ENCODE results near the gene PLD2.
"Not testable (repeated sequence)": the region's sequence is repeated elsewhere in the genome, so short reads cannot be mapped to it uniquely, and the experiment has no call there.

Gene PLD2

DNA sequence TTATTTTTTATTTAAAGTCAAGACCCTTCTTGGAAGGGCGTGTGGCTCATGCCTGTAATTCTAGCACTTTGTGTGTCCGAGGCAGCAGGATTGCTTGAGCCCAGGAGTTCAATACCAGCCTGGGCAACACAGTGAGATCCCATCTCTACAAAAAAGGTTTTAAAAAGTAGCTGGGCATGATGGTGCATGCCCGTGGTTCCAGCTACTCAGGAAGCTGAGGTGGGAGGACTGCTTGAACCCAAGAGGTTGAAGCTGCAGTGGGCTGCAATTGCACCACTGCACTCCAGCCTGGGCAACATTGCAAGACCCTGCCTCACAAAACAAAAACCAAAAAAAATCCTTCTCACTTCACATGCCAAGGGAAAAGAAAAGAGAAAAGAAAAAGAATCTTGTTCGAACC is 55.8 kb downstream of the PLD2 start:
- DNase-seq: no peak
- H3K9me3 Mint-ChIP-seq: no peaks in the 10 kb centered on the region
- no peak overlapping the region for H3K4me3 Mint-ChIP-seq
- H3K27ac Mint-ChIP-seq: no peak overlapping the region
- H3K27me3 Mint-ChIP-seq (ENCODE audit: low read depth, poor library complexity): no peaks in the 10 kb centered on the region
- H3K4me1 Mint-ChIP-seq: peaks cover 27% of the 10 kb centered on the region
- TF ChIP-seq, protein P1, sequence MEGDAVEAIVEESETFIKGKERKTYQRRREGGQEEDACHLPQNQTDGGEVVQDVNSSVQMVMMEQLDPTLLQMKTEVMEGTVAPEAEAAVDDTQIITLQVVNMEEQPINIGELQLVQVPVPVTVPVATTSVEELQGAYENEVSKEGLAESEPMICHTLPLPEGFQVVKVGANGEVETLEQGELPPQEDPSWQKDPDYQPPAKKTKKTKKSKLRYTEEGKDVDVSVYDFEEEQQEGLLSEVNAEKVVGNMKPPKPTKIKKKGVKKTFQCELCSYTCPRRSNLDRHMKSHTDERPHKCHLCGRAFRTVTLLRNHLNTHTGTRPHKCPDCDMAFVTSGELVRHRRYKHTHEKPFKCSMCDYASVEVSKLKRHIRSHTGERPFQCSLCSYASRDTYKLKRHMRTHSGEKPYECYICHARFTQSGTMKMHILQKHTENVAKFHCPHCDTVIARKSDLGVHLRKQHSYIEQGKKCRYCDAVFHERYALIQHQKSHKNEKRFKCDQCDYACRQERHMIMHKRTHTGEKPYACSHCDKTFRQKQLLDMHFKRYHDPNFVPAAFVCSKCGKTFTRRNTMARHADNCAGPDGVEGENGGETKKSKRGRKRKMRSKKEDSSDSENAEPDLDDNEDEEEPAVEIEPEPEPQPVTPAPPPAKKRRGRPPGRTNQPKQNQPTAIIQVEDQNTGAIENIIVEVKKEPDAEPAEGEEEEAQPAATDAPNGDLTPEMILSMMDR (IDR thresholded peaks at IDR 0.05): no peak
- peaks cover 27% of the 10 kb centered on the region for H3K36me3 Mint-ChIP-seq (ENCODE audit: low read depth)

DNA sequence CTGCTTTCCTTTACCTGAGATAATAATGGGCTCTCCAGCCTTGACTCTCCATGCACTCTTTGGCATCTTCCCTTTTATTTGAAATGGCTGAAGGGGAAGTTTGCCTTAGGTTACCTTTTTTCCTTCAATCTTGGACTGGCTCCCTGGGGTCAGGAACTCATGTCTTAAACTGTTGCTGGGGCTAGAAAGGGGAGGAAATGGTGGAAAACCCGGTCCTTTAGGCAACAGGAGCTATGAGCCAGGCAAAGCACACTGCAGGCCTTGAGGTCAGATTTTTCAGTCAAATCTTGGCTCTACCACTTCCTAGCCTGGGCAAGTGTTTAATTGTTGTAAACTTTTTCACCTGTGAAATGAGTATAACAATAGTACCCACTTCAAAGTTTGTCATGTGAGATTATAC is 56.4 kb downstream of the PLD2 start:
- peaks cover 21% of the 10 kb centered on the region for H3K4me1 Mint-ChIP-seq
- no peak overlapping the region for H3K4me3 Mint-ChIP-seq
- no peak for DNase-seq
- H3K36me3 Mint-ChIP-seq (ENCODE audit: low read depth): peaks cover 30% of the 10 kb centered on the region
- no peaks in the 10 kb centered on the region for H3K9me3 Mint-ChIP-seq
- TF ChIP-seq, protein P1 (IDR thresholded peaks at IDR 0.05): no peak
- H3K27ac Mint-ChIP-seq: no peak overlapping the region
- no peaks in the 10 kb centered on the region for H3K27me3 Mint-ChIP-seq (ENCODE audit: low read depth, poor library complexity)

DNA sequence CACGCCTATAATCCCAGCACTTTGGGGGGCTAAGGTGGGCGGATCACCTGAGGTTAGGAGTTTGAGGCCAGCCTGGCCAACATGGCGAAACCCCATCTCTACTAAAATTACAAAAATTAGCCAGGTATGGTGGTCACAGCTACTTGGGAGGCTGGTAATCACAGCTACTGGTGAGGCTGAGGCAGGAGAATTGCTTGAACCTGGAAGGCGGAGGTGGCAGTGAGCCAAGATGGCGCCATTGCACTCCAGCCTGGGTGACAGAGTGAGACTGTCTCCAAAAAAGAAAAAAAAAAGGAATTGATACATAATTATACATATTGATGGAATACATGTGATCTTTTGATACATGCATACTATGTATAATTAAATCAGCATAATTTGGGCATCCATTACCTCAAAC is 60.6 kb downstream of the PLD2 start:
- H3K27me3 Mint-ChIP-seq (ENCODE audit: low read depth, poor library complexity); H3K4me3 Mint-ChIP-seq; H3K27ac Mint-ChIP-seq; DNase-seq; H3K9me3 Mint-ChIP-seq; H3K4me1 Mint-ChIP-seq: not testable (repeated sequence)
- H3K36me3 Mint-ChIP-seq (ENCODE audit: low read depth): peaks cover 33% of the 10 kb centered on the region

DNA sequence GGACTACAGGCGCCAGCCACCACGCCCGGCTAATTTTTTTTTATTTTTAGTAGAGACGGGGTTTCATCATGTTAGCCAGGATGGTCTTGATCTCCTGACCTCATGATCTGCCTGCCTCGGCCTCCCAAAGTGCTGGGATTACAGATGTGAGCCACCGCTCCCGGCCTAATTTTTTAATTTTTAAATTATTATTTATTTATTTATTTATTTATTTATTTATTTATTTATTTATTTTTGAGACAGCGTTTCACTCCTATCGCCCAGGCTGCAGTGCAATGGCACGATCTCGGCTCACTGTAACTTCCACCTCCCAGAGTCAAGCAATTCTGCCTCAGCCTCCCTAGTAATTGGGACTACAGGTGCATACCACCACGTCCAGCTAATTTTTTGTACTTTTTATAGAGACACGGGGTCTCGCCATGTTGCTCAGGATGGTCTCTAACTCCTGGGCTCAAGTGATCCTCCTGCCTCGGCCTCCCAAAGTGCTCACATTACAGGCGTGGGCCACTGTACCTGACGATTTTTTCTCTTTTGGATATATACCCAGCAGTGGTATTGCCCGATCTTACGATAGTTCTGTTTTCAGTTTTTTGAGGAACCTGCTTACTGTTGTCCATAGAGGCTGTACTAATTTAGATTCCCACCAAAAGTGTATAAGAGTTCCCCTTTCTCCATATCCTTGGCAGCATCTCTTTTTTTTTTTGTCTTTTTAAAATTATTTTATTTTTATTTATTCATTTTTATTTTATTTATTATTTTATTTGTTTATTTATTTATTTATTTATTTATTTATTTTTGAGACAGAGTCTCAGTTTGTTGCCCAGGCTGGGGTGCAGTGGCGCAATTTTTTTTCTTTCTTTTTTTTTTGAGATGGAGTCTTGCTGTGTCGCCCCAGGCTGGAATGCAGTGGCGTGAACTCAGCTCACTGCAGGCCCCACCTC is 62.4 kb downstream of the PLD2 start:
- not testable (repeated sequence) for H3K27ac Mint-ChIP-seq; DNase-seq; H3K27me3 Mint-ChIP-seq (ENCODE audit: low read depth, poor library complexity); H3K9me3 Mint-ChIP-seq; H3K4me3 Mint-ChIP-seq
- H3K4me1 Mint-ChIP-seq: peaks cover 13% of the 10 kb centered on the region
- H3K36me3 Mint-ChIP-seq (ENCODE audit: low read depth): peaks cover 38% of the 10 kb centered on the region

DNA sequence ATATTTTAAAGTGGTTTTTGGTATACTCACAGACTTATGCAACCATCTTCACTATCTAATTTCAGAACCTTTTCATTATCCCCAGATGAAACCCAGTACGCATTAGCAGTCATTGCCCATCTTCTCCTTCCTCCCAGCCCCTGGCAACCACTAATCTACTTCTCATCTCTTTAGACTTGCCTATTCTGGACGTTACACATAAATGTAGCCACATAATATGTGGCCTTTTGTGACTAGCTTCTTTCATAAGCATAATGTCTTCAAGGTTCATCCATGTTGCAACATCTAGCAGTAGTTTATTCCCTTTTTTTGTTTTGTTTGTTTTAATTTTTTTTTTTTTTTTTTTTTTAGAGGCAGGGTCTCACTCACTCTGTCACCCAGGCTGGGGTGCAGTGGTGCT is 63.9 kb downstream of the PLD2 start:
- H3K27me3 Mint-ChIP-seq (ENCODE audit: low read depth, poor library complexity): no peaks in the 10 kb centered on the region
- TF ChIP-seq, protein P1 (IDR thresholded peaks at IDR 0.05): no peak
- H3K36me3 Mint-ChIP-seq (ENCODE audit: low read depth): peaks cover 30% of the 10 kb centered on the region
- no peak overlapping the region for H3K4me3 Mint-ChIP-seq
- peaks cover 20% of the 10 kb centered on the region for H3K4me1 Mint-ChIP-seq
- no peak overlapping the region for H3K27ac Mint-ChIP-seq
- DNase-seq: no peak
- H3K9me3 Mint-ChIP-seq: no peaks in the 10 kb centered on the region

DNA sequence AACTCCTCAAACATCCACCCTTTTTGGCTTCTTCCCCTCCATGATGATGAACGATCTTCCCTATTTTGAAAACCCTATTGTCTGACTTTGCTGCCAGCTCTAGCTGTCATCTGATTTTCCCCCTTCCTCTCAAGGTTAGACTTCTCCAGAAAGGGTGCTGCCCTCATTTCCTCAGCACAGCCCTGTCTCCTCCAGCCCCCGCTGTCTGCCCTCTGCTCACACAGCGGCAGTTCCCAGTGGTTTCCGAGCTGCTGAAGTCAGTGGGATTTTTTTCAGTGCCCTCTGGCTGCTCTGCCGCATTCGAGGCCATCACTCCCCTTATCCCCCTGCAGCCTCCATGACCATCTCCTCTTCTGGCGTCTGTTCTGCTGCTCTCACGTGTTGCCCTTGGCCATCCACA is 65.8 kb downstream of the PLD2 start:
- DNase-seq: no peak
- no peaks in the 10 kb centered on the region for H3K27me3 Mint-ChIP-seq (ENCODE audit: low read depth, poor library complexity)
- H3K36me3 Mint-ChIP-seq (ENCODE audit: low read depth): peaks cover 33% of the 10 kb centered on the region
- H3K4me3 Mint-ChIP-seq: no peak overlapping the region
- peak overlapping the region; percentile 63 for H3K27ac Mint-ChIP-seq
- TF ChIP-seq, protein P1 (IDR thresholded peaks at IDR 0.05): no peak
- no peaks in the 10 kb centered on the region for H3K9me3 Mint-ChIP-seq
- H3K4me1 Mint-ChIP-seq: peaks cover 20% of the 10 kb centered on the region

Data from nephron progenitor cell (in vitro differentiated cells).